Activated CD4-positive, alpha-beta T cell treated with anti-CD3 and anti-CD28 coated beads for 36 hours (primary cell): ENCODE measurements around the gene ACADSB. TPM values are rescaled to one million over a fixed set of nuclear protein-coding genes. Genes with fewer than 3 reads are reported as not detected.

Source experiments
- ATAC-seq: fragments of 200-7000 bp; cut with Tn5 transposase; one replicate; pipeline ENCODE4 v1.10.0; 2021; ENCODE audit warnings: mild to moderate bottlenecking, moderate library complexity
- CTCF ChIA-PET: fragments of 350-600 bp; sonication (Branson Sonifier 250); formaldehyde crosslinking; loops from one replicate; lab custom pipeline; 2021; ENCODE audit warnings: antibody characterized with exemption; lab: Charles Lee
- POLR2A ChIA-PET: fragments of 350-600 bp; sonication (Branson Sonifier 250); formaldehyde crosslinking; loops from one replicate; lab custom pipeline; 2021; ENCODE audit warnings: antibody characterized with exemption, inconsistent platforms; lab: Charles Lee
- DNase-seq: peaks from one replicate; pipeline ENCODE4 v3.0.0-alpha.2; 2020
- H3K27ac Mint-ChIP-seq: one replicate; pipeline ENCODE4 v1.8.0; 2021; ENCODE audit warnings: mixed read lengths
- H3K27me3 Mint-ChIP-seq: one replicate; pipeline ENCODE4 v1.8.0; 2021; ENCODE audit warnings: mixed read lengths
- H3K36me3 Mint-ChIP-seq: one replicate; pipeline ENCODE4 v1.8.0; 2021; ENCODE audit warnings: low read depth, mixed read lengths
- H3K4me1 Mint-ChIP-seq: one replicate; pipeline ENCODE4 v1.8.0; 2021; ENCODE audit warnings: mixed read lengths
- H3K4me3 Mint-ChIP-seq: one replicate; pipeline ENCODE4 v1.8.0; 2021; ENCODE audit warnings: mild to moderate bottlenecking, moderate library complexity, mixed read lengths
- H3K9me3 Mint-ChIP-seq: one replicate; pipeline ENCODE4 v1.8.0; 2021; ENCODE audit warnings: low read depth, mixed read lengths
- intact Hi-C, 2 experiments: fragments of 100-400 bp; cut with DNase I in 1 of 2; cut with micrococcal nuclease in 1 of 2; formaldehyde crosslinking; loops; one replicate each; pipeline versions ENCODE4 v1.14.2 to v1.15.1; 2022 to 2024; cut with DNase I, micrococcal nuclease
- total RNA-seq, 2 experiments: library from RNA; stranded (reverse); gene quantifications; one replicate each; pipeline ENCODE4 v1.2.3, GENCODE V29; 2021

Gene ACADSB
- total RNA-seq, 2 experiments from 2014 or later: 24.0 to 25.5 TPM

DNA sequence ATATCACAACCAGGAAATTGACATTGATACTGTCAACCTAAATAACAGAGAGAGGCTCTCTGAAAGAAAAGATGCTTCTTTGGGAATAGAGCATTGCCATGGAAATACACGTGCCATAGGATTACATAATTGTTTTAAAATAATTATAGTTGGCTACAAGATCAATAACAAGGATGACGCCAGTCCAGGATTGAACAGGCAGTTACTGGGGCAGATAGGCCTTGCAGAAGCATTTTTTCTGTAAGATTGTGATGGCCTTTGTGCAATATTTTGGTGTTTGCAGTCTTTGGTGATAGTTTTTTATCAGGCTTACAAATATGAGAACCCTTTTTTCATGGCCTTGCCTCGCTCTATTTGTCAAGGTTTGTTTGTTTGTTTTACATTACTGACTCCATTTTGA, 10.5 kb downstream of the ACADSB start:
- no peak for DNase-seq
- ChIA-PET CTCF (no interaction called here), POLR2A (no interaction called here)
- ATAC-seq: no peak
- no peaks in the 10 kb centered on the region for H3K4me1 Mint-ChIP-seq
- H3K36me3 Mint-ChIP-seq: peaks cover 3% of the 10 kb centered on the region
- no peak overlapping the region for H3K4me3 Mint-ChIP-seq
- intact Hi-C loops: no loop called here
- H3K9me3 Mint-ChIP-seq: no peaks in the 10 kb centered on the region
- no peaks in the 10 kb centered on the region for H3K27me3 Mint-ChIP-seq
- H3K27ac Mint-ChIP-seq: no peak overlapping the region

DNA sequence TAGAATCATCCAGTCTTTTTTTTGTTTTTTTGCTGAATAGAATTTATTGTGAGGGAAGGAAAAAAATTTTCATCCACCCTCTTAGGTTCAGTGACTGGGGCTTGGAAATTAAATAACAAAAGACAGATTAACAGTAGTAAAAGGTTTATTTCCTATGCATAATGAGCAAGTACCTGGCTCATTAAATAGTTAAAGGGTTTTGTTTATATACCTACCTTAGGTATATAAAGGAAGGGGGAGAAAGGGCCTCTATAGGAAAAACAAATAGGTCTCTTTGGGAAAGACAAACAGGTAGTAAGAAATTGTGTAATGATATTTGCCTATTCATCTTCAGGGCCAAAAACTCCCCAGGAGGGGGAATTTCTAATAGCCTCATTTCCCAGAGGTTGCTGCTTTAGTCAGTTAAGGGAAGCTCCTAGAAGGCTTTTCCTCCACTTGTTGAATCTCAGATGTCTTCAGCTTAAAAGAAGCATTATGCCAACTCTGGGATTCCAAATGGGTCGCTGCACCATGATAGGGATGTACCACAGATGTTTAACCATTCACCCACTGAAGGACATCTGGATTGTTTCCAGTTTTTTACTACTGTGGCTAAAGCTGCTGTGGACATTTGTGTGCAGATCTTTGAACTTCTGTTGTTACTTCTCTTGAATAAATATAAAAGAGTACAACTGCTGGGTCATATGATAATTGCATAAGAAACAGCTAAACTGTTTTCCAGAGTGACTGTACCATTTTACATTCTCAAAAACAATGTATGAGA, 11.3 kb downstream of the ACADSB start:
- Mint-ChIP-seq H3K9me3 (no peaks in the 10 kb centered on the region), H3K4me3 (no peak overlapping the region), H3K36me3 (peaks cover 3% of the 10 kb centered on the region), H3K27ac (no peak overlapping the region), H3K27me3 (no peaks in the 10 kb centered on the region), H3K4me1 (no peaks in the 10 kb centered on the region)
- intact Hi-C loops: no loop called here
- no peak for DNase-seq
- POLR2A ChIA-PET: no interaction called here
- ATAC-seq: no peak
- CTCF ChIA-PET: interaction anchor here (0.7 kb wide), 2 partner anchors 7 to 1750 kb away, joined by 3 read pairs; no protein-coding TSS in a partner anchor

DNA sequence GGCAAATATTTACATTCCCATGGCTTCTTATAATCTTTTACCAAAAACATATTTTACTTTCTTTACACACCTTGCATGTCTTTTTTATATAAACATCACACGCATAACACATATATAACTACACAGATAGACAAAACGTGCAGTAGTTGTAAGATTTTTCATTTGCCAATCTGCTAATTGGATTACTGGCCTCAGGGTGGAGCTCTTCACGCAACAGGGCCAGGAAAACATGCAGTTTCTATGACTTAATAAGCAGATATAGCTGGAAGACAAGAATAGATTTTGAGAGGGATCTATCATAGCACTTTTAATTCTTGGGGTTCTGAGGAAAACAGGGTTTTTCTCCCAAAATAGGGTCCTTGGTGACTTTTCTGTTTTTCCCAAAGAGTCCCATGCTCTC, 12.7 kb downstream of the ACADSB start:
- DNase-seq (no peak), ATAC-seq (no peak)
- Mint-ChIP-seq H3K27me3 (no peaks in the 10 kb centered on the region), H3K36me3 (peaks cover 3% of the 10 kb centered on the region), H3K27ac (no peak overlapping the region), H3K9me3 (no peaks in the 10 kb centered on the region), H3K4me1 (no peaks in the 10 kb centered on the region), H3K4me3 (no peak overlapping the region)
- CTCF ChIA-PET: interaction anchor here (0.7 to 1.5 kb wide), 4 partner anchors 11 to 540 kb away, joined by 3 to 5 read pairs (median 3); no protein-coding TSS in a partner anchor
- POLR2A ChIA-PET: no interaction called here
- intact Hi-C loops: no loop called here

DNA sequence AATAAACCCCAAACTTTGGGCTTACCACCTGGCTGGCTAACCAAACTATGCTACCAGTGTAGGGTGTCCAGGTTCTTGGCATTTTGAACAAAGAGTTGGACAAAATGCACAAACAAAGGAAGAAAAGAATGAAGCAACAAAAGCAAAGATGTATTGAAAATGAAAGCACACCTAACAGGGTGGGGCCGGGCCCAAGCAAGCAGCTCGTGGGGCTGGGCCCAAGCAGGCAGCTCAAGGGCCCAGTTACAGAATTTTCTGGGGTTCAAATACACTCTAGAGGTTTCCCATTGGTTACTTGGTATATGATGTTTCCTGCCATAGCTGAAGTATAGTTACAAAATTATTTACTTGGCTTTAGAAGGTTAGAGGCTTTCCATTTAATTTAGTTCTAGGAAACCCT, 15.7 kb downstream of the ACADSB start:
- intact Hi-C loops: no loop called here
- Mint-ChIP-seq H3K4me1 (no peaks in the 10 kb centered on the region), H3K27ac (no peak overlapping the region), H3K36me3 (no peaks in the 10 kb centered on the region), H3K9me3 (no peaks in the 10 kb centered on the region), H3K27me3 (no peaks in the 10 kb centered on the region), H3K4me3 (no peak overlapping the region)
- DNase-seq (no peak), ATAC-seq (no peak)
- ChIA-PET CTCF (no interaction called here), POLR2A (no interaction called here)

DNA sequence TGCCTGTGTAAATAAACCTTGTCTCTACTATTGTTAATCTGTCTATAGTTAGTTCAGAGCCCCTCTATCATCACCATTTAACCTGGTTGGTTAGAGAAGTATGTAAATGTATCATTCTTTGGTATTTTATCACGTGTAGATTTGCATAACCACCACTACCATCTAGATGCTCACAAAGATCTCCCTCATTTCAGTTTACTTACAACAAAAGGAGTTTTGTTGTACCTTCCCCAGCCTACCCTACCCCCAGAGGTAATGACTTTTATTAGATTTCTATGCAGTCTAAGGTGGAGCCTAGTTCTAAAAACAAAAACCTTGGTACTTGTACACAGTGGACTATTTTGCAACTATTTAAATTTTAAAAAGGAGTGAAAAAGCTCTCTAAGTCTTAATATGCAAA, 17.5 kb downstream of the ACADSB start:
- POLR2A ChIA-PET: no interaction called here
- no peak overlapping the region for H3K4me3 Mint-ChIP-seq
- ATAC-seq (no peak), DNase-seq (no peak)
- H3K4me1 Mint-ChIP-seq: no peaks in the 10 kb centered on the region
- CTCF ChIA-PET: no interaction called here
- no peaks in the 10 kb centered on the region for H3K36me3 Mint-ChIP-seq
- H3K27me3 Mint-ChIP-seq: no peaks in the 10 kb centered on the region
- intact Hi-C loops: no loop called here
- H3K9me3 Mint-ChIP-seq: no peaks in the 10 kb centered on the region
- no peak overlapping the region for H3K27ac Mint-ChIP-seq

DNA sequence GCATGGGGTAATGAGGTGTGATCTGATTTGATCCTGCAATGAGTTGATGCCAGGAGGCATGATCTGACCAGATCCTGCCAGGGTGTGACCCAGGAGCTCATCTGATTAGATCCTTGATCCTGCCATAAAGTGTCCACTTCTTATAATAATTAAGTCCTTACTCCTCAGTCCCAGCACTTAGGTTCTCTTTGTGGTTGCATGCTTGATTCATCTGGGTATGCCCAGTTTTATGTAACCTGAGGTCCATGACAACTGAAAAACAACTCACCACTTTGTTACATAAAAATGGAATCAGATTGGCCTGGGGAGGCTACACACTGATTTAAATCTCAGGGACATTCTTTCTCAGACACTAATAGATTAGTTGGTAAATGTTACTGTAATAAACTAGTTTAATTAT, 19.1 kb downstream of the ACADSB start:
- no peaks in the 10 kb centered on the region for H3K36me3 Mint-ChIP-seq
- H3K27me3 Mint-ChIP-seq: no peaks in the 10 kb centered on the region
- no peaks in the 10 kb centered on the region for H3K4me1 Mint-ChIP-seq
- intact Hi-C loops: no loop called here
- no peak overlapping the region for H3K27ac Mint-ChIP-seq
- H3K9me3 Mint-ChIP-seq: no peaks in the 10 kb centered on the region
- DNase-seq (no peak), ATAC-seq (no peak)
- no peak overlapping the region for H3K4me3 Mint-ChIP-seq
- CTCF ChIA-PET: no interaction called here
- POLR2A ChIA-PET: no interaction called here

DNA sequence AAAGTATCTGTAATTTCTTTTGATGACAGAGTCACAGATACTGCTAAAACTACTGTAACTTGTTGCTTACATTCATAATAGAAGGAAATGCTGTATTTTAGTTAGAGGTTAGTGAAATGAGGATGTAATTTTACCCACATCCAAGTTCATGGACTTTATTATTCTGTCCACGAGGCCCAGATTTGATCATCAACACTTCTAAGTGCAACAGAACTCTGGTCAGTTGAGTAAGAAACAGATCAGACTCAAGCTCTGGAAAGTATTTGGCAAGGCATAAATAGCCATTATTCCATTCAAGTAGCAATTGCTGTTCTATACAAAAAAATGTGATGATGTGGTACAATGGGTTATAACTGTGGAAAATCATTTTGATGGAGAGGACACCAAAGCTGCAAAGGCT, 22.3 kb downstream of the ACADSB start:
- no peaks in the 10 kb centered on the region for H3K9me3 Mint-ChIP-seq
- H3K4me3 Mint-ChIP-seq: no peak overlapping the region
- H3K27ac Mint-ChIP-seq: no peak overlapping the region
- DNase-seq: no peak
- intact Hi-C loops: no loop called here
- peaks cover 5% of the 10 kb centered on the region for H3K36me3 Mint-ChIP-seq
- H3K4me1 Mint-ChIP-seq: no peaks in the 10 kb centered on the region
- no peak for ATAC-seq
- CTCF ChIA-PET: no interaction called here
- H3K27me3 Mint-ChIP-seq: no peaks in the 10 kb centered on the region
- POLR2A ChIA-PET: no interaction called here

DNA sequence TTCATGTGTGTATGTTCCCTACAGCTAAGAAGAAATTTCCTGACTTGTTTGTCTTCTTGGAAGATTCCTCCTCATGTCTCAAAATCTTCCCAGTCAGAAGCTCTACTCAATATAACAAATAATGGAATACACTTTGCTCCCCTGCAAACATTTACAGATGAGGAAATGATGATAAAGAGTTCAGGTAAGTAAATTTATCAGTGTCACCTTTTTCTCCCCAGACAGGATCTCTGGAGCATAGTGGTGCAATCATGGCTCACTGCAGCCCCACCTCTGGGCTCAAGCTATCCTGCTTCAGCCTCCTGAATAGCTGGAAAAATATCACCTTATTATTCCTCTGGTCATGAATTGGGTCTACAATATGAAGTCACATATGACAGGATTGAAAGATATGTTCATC, 25.5 kb downstream of the ACADSB start:
- Mint-ChIP-seq H3K9me3 (no peaks in the 10 kb centered on the region), H3K27ac (no peak overlapping the region), H3K4me3 (no peak overlapping the region), H3K4me1 (peaks cover 6% of the 10 kb centered on the region), H3K27me3 (no peaks in the 10 kb centered on the region), H3K36me3 (peaks cover 11% of the 10 kb centered on the region)
- ATAC-seq (no peak), DNase-seq (no peak)
- intact Hi-C loops: no loop called here
- ChIA-PET CTCF (interaction anchor here (0.6 to 1.5 kb wide), 2 partner anchors 9 to 25 kb away, joined by 4 to 8 read pairs; no protein-coding TSS in a partner anchor), POLR2A (no interaction called here)

DNA sequence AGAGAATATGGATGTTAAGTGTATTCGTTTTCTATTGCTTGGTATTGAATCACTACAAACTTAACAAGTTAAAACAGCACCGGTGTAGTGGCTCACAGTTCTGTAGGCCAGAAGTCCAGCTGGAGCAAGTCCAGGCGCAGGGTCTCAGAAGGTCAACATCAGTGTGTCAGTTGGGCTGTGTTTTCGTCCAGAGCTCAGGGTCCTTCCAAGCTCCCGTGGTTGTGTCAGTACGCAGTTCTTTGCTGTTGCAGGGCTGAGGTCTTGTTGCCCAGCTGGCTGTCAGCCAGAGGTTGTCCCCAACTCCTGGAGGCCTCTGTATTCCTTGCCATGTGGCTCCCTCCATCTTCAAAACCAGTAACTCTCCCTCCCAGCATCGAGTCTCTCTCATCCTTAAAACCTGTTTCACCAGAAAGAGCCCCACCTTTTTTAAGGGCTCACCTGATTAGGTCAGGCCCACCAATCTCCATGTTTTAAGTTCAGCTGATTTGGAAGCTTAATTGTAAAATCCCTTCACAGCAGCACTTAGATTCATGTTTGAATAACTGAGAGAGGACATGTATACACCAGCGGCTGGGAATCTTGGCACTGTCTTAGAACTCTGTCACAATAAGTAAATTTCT, 26.8 kb downstream of the ACADSB start:
- POLR2A ChIA-PET: no interaction called here
- no peaks in the 10 kb centered on the region for H3K9me3 Mint-ChIP-seq
- no peak for DNase-seq
- CTCF ChIA-PET: no interaction called here
- H3K27me3 Mint-ChIP-seq: no peaks in the 10 kb centered on the region
- intact Hi-C loops: no loop called here
- H3K4me1 Mint-ChIP-seq: peaks cover 6% of the 10 kb centered on the region
- H3K36me3 Mint-ChIP-seq: peaks cover 11% of the 10 kb centered on the region
- H3K27ac Mint-ChIP-seq: no peak overlapping the region
- ATAC-seq: no peak
- H3K4me3 Mint-ChIP-seq: no peak overlapping the region

DNA sequence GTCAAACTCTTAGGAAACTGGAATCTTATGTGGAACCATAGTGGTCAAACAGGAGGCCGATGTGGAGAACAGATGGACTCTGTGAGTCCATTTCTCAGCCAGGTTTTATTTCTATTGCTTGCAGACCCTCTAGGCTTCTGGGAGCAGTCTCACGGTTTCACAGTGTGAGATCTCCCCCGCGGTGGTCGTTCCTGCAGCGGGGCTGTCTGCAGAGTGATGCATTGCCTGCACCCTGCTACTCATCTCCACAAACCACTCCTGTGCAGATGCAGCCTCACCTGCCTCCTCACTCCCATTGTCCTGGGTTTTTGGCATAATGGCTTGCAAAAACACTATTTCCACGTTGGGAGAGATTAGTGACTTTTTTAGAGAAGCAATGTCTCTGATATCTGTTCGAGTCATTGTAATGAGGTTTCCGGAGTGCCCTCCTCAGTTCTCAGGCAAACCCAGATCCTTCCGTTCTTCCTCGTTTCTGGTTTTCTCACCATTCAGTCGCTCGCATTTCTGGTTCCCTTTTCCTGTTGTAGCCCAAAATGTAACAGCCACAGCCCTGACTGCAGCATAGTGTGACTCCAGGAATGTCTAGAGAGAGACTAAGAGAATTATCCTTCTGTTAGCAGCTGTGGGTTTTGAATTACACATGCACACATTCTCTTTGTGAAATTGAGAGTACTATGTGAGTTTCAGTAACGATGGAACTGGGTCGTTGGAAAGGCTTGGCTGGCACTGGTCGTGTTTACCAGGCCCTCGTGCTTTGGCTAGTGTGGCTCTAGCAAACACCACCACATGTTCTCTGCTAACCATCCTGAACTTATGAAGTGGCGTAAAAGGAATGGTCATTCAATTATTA, 30.2 kb downstream of the ACADSB start:
- H3K27ac Mint-ChIP-seq: no peak overlapping the region
- ChIA-PET POLR2A (no interaction called here), CTCF (interaction anchor here (1.1 kb wide), 1 partner anchor 118 kb away, joined by 3 read pairs; no protein-coding TSS in a partner anchor)
- peaks cover 12% of the 10 kb centered on the region for H3K36me3 Mint-ChIP-seq
- H3K27me3 Mint-ChIP-seq: no peaks in the 10 kb centered on the region
- H3K4me1 Mint-ChIP-seq: peaks cover 9% of the 10 kb centered on the region
- DNase-seq: no peak
- intact Hi-C loops: no loop called here
- ATAC-seq: no peak
- H3K9me3 Mint-ChIP-seq: no peaks in the 10 kb centered on the region
- no peak overlapping the region for H3K4me3 Mint-ChIP-seq

DNA sequence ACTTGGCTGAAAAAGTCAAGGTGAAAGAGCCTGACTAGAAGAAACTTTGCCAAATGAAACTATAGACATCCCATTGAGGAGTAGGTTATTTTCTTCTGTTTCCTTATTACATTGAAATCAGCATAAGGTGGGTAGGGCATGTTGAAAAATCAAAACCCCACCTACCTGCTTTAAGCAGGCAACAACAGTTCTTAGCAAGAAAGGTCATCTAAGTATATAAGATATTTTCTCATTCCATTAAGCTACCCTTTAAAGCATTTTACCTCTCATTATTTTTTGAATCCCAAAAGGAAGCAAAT, 30.8 kb downstream of the ACADSB start:
- Mint-ChIP-seq H3K9me3 (no peaks in the 10 kb centered on the region), H3K36me3 (peaks cover 12% of the 10 kb centered on the region), H3K27me3 (no peaks in the 10 kb centered on the region), H3K4me1 (peaks cover 9% of the 10 kb centered on the region), H3K27ac (no peak overlapping the region), H3K4me3 (no peak overlapping the region)
- ChIA-PET CTCF (no interaction called here), POLR2A (no interaction called here)
- ATAC-seq: no peak
- DNase-seq: no peak
- intact Hi-C loops: no loop called here
